PC-9 (cell line): Measurements from ENCODE around the gene PARN.

Experiments
- CTCF ChIP-seq: fragments of 200-600 bp; sonication (generic); conservative IDR thresholded peaks from 2 replicates; pipeline ENCODE4 v1.6.1; 2017; ENCODE audit warnings: mixed run types, antibody characterized with exemption, mild to moderate bottlenecking, moderate library complexity
- EZH2 ChIP-seq: fragments of 200-600 bp; sonication (generic); IDR thresholded peaks from 2 replicates; pipeline ENCODE4 v1.8.0; 2017; ENCODE audit warnings: antibody characterized with exemption, low read depth

GRCh38 chr16:14424595-14424994 lies 205.5 kb downstream of the PARN start:
- no peak for TF ChIP-seq CTCF
- no peak for TF ChIP-seq EZH2
